ENCODE results near the gene ITGB1BP1.

ITGB1BP1 gene

GRCh38 chr2:9451231-9451630 is 27.9 kb upstream of the ITGB1BP1 start:
- H3K9me3 ChIP-seq (ENCODE audit: control insufficient read depth, low read length): no peaks in the 10 kb centered on the region
- DNase-seq (ENCODE audit: low read depth): no peak
- H3K36me3 ChIP-seq (ENCODE audit: control insufficient read depth, insufficient read depth, low read length, severe bottlenecking): peaks cover 66% of the 10 kb centered on the region

GRCh38 chr2:9445089-9445488 is 21.8 kb upstream of the ITGB1BP1 start:
- peaks cover 10% of the 10 kb centered on the region for H3K4me1 ChIP-seq (ENCODE audit: control insufficient read depth, insufficient read depth, low read length)
- no peaks in the 10 kb centered on the region for H3K9me3 ChIP-seq (ENCODE audit: control insufficient read depth, low read length)
- H3K36me3 ChIP-seq (ENCODE audit: control insufficient read depth, insufficient read depth, low read length, severe bottlenecking): peaks cover 78% of the 10 kb centered on the region
- H3K9ac ChIP-seq (ENCODE audit: low read length): no peak overlapping the region
- H3K27me3 ChIP-seq (replicated peaks; ENCODE audit: control insufficient read depth, insufficient read depth, low read length): no peaks in the 10 kb centered on the region
- no peak overlapping the region for H3K4me3 ChIP-seq (ENCODE audit: low read length)
- DNase-seq (ENCODE audit: low read depth): no peak

More at GRCh38 chr2:9451231-9451630, 27.9 kb upstream of the ITGB1BP1 start:
- Histone ChIP-seq H3K4me3 (ENCODE audit: low read length) (no peak overlapping the region), H3K4me1 (ENCODE audit: control insufficient read depth, insufficient read depth, low read length) (no peaks in the 10 kb centered on the region), H3K27me3 (replicated peaks; ENCODE audit: control insufficient read depth, insufficient read depth, low read length) (no peaks in the 10 kb centered on the region), H3K9ac (ENCODE audit: low read length) (no peak overlapping the region)

- no peaks in the 10 kb centered on the region for H3K9me3 ChIP-seq (ENCODE audit: control insufficient read depth, low read length)
- no peak overlapping the region for H3K9ac ChIP-seq (ENCODE audit: low read length)
- H3K4me1 ChIP-seq (ENCODE audit: control insufficient read depth, insufficient read depth, low read length): peaks cover 16% of the 10 kb centered on the region
- DNase-seq (ENCODE audit: low read depth): no peak
- no peaks in the 10 kb centered on the region for H3K27me3 ChIP-seq (replicated peaks; ENCODE audit: control insufficient read depth, insufficient read depth, low read length)
- no peak overlapping the region for H3K4me3 ChIP-seq (ENCODE audit: low read length)
- H3K36me3 ChIP-seq (ENCODE audit: control insufficient read depth, insufficient read depth, low read length, severe bottlenecking): peaks cover 75% of the 10 kb centered on the region
Measured at GRCh38 chr2:9443526-9443925, 20.2 kb upstream of the ITGB1BP1 start.

GRCh38 chr2:9441556-9441955 is 18.2 kb upstream of the ITGB1BP1 start:
- no peaks in the 10 kb centered on the region for H3K9me3 ChIP-seq (ENCODE audit: control insufficient read depth, low read length)
- H3K9ac ChIP-seq (ENCODE audit: low read length): no peak overlapping the region
- no peaks in the 10 kb centered on the region for H3K27me3 ChIP-seq (replicated peaks; ENCODE audit: control insufficient read depth, insufficient read depth, low read length)
- peak; percentile 42 for DNase-seq (ENCODE audit: low read depth)
- peaks cover 16% of the 10 kb centered on the region for H3K4me1 ChIP-seq (ENCODE audit: control insufficient read depth, insufficient read depth, low read length)
- no peak overlapping the region for H3K4me3 ChIP-seq (ENCODE audit: low read length)
- H3K36me3 ChIP-seq (ENCODE audit: control insufficient read depth, insufficient read depth, low read length, severe bottlenecking): peaks cover 77% of the 10 kb centered on the region

- H3K9ac ChIP-seq (ENCODE audit: low read length): peak overlapping the region; percentile 49
- DNase-seq (ENCODE audit: low read depth): peak; percentile 83
- H3K36me3 ChIP-seq (ENCODE audit: control insufficient read depth, insufficient read depth, low read length, severe bottlenecking): peaks cover 74% of the 10 kb centered on the region
Measured at GRCh38 chr2:9440058-9440727, 16.9 kb upstream of the ITGB1BP1 start.

GRCh38 chr2:9439536-9439935 is 16.2 kb upstream of the ITGB1BP1 start:
- Histone ChIP-seq H3K9ac (ENCODE audit: low read length) (peak overlapping the region; percentile 49), H3K27me3 (replicated peaks; ENCODE audit: control insufficient read depth, insufficient read depth, low read length) (no peaks in the 10 kb centered on the region), H3K36me3 (ENCODE audit: control insufficient read depth, insufficient read depth, low read length, severe bottlenecking) (peaks cover 71% of the 10 kb centered on the region), H3K4me1 (ENCODE audit: control insufficient read depth, insufficient read depth, low read length) (peaks cover 17% of the 10 kb centered on the region), H3K4me3 (ENCODE audit: low read length) (peak overlapping the region; percentile 30), H3K9me3 (ENCODE audit: control insufficient read depth, low read length) (no peaks in the 10 kb centered on the region)
- DNase-seq (ENCODE audit: low read depth): peak; percentile 21

More at GRCh38 chr2:9440058-9440727, 16.9 kb upstream of the ITGB1BP1 start:
- Histone ChIP-seq H3K4me1 (ENCODE audit: control insufficient read depth, insufficient read depth, low read length) (peaks cover 16% of the 10 kb centered on the region), H3K9me3 (ENCODE audit: control insufficient read depth, low read length) (no peaks in the 10 kb centered on the region), H3K4me3 (ENCODE audit: low read length) (peak overlapping the region; percentile 30), H3K27me3 (replicated peaks; ENCODE audit: control insufficient read depth, insufficient read depth, low read length) (no peaks in the 10 kb centered on the region)

- Histone ChIP-seq H3K36me3 (ENCODE audit: control insufficient read depth, insufficient read depth, low read length, severe bottlenecking) (peaks cover 77% of the 10 kb centered on the region), H3K27me3 (replicated peaks; ENCODE audit: control insufficient read depth, insufficient read depth, low read length) (no peaks in the 10 kb centered on the region), H3K4me3 (ENCODE audit: low read length) (no peak overlapping the region), H3K4me1 (ENCODE audit: control insufficient read depth, insufficient read depth, low read length) (peaks cover 21% of the 10 kb centered on the region), H3K9ac (ENCODE audit: low read length) (no peak overlapping the region), H3K9me3 (ENCODE audit: control insufficient read depth, low read length) (no peaks in the 10 kb centered on the region)
- no peak for DNase-seq (ENCODE audit: low read depth)
Measured at GRCh38 chr2:9434489-9434888, 11.2 kb upstream of the ITGB1BP1 start.

GRCh38 chr2:9430316-9431293 is 7.3 kb upstream of the ITGB1BP1 start:
- peaks cover 52% of the 10 kb centered on the region for H3K36me3 ChIP-seq (ENCODE audit: control insufficient read depth, insufficient read depth, low read length, severe bottlenecking)
- no peaks in the 10 kb centered on the region for H3K27me3 ChIP-seq (replicated peaks; ENCODE audit: control insufficient read depth, insufficient read depth, low read length)
- peak; percentile 59 for DNase-seq (ENCODE audit: low read depth)

GRCh38 chr2:9428965-9429577 is 5.7 kb upstream of the ITGB1BP1 start:
- no peak for DNase-seq (ENCODE audit: low read depth)
- Histone ChIP-seq H3K9ac (ENCODE audit: low read length) (no peak overlapping the region), H3K4me1 (ENCODE audit: control insufficient read depth, insufficient read depth, low read length) (peaks cover 39% of the 10 kb centered on the region), H3K27me3 (replicated peaks; ENCODE audit: control insufficient read depth, insufficient read depth, low read length) (no peaks in the 10 kb centered on the region), H3K4me3 (ENCODE audit: low read length) (no peak overlapping the region), H3K9me3 (ENCODE audit: control insufficient read depth, low read length) (no peaks in the 10 kb centered on the region), H3K36me3 (ENCODE audit: control insufficient read depth, insufficient read depth, low read length, severe bottlenecking) (peaks cover 45% of the 10 kb centered on the region)

More at GRCh38 chr2:9430316-9431293, 7.3 kb upstream of the ITGB1BP1 start:
- Histone ChIP-seq H3K4me3 (ENCODE audit: low read length) (no peak overlapping the region), H3K9me3 (ENCODE audit: control insufficient read depth, low read length) (no peaks in the 10 kb centered on the region), H3K9ac (ENCODE audit: low read length) (no peak overlapping the region), H3K4me1 (ENCODE audit: control insufficient read depth, insufficient read depth, low read length) (peaks cover 30% of the 10 kb centered on the region)

GRCh38 chr2:9424447-9425164 is 1.3 kb upstream of the ITGB1BP1 start:
- H3K9ac ChIP-seq (ENCODE audit: low read length): peak overlapping the region; percentile 98
- no peaks in the 10 kb centered on the region for H3K9me3 ChIP-seq (ENCODE audit: control insufficient read depth, low read length)
- no peak for DNase-seq (ENCODE audit: low read depth)
- no peaks in the 10 kb centered on the region for H3K27me3 ChIP-seq (replicated peaks; ENCODE audit: control insufficient read depth, insufficient read depth, low read length)
- peaks cover 3% of the 10 kb centered on the region for H3K36me3 ChIP-seq (ENCODE audit: control insufficient read depth, insufficient read depth, low read length, severe bottlenecking)
- peaks cover 42% of the 10 kb centered on the region for H3K4me1 ChIP-seq (ENCODE audit: control insufficient read depth, insufficient read depth, low read length)
- peak overlapping the region; percentile 99 for H3K4me3 ChIP-seq (ENCODE audit: low read length)

All from adipocyte (in vitro differentiated cells).